ENCODE measurements around the gene CTXN1.

CTXN1 gene

DNA sequence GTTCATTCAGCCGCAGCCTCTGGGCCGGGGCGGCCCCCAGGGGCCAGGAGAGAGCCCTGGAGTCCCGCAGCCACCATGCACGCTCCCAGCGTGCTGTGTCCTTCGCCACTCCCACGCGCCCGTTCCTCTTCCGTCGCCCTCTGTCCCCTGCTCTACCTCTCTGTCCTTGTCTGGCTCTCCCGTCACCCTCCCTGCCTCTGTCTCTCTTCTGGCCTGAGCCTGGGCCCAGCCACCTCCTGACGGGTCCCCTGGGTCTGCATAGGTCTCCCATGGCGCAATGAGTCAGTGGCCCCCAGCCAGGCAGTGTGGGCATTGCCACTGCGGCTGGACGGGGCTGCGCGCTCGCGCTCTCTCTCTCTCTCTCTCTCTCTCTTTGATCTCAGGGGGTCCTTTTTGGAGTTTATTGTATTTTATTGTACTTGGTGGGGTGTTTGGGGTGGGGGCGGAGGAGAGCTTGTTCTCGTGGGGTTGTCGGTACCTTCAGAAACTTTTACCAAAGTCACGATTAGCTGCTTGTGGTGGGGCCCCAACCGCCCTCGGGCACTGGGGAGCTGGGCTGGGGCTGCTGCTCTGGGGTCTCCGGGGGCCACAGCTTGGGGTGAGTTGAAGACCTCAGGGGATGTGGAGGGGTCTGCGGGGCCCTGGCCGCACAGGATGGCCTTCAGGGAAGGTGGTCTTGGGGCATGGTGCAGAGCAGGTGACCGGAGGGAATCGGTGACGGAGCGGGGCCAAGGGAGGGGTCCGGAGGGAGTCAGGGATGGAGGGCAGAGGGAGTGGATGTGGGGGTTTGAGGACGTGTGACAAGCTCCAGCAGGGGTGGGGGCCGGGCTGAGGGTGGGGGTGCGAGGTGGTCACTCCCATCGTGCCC, 13.0 kb downstream of the CTXN1 start:
- DNase-seq, result no peak

DNA sequence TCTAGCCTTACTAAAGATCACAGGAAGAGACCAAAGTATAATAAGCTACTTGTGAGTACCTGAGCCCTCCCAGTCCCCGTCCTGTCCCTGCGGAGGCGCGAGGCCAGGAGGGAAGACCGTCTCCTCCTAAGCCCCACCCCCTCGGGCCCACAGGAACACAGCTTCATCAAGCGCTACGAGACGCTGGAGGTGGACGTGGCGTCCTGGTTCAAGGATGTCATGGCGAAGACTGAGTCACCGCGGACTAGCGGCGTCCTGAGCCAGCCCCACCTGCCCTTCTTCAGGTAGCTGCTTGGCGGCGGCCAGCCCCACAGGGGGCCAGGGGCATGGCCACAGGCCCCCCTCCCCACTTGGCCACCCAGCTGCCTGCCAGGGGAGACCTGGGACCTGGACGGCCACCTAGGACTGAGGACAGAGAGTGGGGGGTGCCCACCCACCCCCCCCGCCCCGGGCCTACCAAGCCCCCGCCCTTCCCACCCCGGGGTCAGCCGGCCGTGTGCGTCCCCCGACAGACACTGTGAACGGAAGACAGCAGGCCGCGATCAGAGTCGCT, 13.7 kb downstream of the CTXN1 start:
- DNase-seq, result no peak

DNA sequence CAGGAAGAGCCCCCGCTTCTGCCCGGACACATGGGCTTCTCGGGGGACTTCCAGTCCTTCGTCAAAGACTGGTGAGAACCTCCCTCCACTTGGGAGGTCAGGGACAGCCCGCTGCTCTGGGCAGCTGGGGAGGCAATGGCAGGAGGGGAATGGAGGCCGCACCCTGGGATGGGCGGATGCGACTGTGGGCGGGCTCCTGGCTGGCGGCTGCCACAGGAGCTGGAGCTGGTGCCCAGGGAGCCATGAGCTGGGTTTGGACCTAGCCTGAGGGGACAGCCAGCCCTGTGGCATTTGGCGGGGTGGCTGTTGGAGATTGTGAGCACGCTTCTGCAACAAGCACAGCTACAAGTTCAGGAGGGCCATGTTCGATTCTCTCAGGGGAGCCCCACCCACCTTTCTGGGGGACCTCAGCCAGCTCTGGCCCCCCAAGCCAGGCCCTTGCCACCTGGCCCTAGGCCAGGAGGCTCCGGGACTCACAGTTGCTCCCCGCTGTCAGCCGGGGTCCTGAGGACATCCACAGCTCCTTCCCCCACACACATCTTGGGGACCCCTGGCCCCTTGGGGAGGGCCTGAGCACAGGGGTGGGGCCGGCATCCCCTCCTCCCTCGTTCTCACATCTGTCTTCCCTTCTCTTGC, 14.3 kb downstream of the CTXN1 start:
- DNase-seq, result no peak

DNA sequence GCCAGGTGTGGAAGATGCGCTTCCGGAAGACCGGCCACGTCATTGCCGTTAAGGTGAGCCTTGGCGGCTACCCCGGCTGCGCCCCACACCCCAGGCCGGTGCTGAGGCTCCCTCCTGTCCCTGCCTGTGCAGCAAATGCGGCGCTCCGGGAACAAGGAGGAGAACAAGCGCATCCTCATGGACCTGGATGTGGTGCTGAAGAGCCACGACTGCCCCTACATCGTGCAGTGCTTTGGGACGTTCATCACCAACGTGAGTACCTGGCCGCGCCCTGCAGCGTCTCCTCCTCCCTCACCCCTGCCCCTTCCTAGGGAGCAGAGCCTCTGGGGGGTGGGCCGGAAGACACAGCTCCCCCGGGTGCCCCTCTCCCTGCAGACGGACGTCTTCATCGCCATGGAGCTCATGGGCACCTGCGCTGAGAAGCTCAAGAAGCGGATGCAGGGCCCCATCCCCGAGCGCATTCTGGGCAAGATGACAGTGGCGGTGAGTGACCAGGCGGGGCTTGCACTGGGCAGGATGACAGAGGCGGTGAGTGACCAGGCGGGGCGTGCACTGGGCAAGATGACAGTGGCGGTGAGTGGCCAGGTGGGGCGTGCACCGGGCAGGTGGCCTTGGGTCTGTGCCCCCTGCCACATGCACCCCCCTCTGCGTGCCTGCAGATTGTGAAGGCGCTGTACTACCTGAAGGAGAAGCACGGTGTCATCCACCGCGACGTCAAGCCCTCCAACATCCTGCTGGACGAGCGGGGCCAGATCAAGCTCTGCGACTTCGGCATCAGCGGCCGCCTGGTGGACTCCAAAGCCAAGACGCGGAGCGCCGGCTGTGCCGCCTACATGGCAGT, 15.4 kb downstream of the CTXN1 start:
- DNase-seq, result no peak

DNA sequence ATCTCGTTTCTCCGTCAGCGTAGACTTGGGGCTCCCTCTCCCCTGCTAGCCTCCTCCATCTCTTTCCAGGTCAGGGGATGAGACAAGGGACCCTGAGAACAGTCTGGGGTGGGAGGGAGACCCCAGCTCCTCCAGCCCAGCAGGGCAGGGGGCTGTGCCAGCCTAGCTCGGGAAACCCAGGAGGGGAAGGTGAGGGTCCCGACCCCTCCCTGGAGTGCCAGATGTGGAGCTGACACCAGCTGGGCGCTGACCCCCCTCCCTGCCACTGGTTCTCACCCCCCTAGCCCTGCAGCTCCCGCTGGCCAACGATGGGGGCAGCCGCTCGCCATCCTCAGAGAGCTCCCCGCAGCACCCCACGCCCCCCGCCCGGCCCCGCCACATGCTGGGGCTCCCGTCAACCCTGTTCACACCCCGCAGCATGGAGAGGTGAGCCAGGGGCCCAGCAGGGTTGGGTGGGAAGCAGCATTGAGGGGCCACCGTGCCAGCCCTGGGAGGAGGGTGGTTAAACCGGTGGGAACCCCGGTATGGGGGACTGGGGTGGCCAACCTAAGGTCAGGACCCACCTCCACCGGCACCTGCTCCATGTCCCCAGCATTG, 16.4 kb downstream of the CTXN1 start:
- no peak for DNase-seq

DNA sequence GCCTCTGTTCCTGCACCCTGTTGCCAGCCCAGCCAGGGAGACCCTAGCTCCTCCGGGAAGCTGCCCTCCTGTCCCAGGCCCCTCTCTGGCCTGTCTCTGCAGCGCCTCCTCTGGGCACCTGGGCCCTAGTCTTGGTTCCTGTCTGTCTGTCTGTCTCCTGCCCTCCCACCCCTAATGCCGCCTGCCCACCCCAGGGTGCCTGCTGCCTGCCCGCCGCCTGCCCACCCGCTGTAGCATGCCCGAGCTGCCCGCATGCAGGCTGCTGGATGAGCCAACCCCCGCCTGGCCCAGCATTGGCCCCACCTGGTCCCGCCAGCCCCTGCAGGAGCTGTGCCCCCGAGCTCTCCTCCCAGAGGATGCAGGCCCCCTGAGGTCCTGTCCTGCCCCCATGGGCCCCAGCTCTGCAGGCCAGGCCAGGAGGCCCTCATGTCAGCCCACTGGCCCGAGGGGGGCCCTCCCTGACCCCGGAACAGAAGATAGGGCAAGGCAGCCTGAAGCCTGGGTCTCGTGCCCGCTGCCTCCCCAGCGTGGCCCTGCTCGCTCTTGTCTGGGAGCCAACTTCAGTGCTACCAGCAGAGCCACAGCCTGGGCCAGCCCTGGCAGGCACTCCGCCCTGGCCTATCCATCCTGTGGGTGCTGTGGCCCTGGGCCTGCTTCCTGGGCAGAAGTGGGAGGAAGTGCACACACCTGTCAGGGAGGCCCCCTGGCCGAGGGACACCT, 17.0 kb downstream of the CTXN1 start:
- no peak for DNase-seq

DNA sequence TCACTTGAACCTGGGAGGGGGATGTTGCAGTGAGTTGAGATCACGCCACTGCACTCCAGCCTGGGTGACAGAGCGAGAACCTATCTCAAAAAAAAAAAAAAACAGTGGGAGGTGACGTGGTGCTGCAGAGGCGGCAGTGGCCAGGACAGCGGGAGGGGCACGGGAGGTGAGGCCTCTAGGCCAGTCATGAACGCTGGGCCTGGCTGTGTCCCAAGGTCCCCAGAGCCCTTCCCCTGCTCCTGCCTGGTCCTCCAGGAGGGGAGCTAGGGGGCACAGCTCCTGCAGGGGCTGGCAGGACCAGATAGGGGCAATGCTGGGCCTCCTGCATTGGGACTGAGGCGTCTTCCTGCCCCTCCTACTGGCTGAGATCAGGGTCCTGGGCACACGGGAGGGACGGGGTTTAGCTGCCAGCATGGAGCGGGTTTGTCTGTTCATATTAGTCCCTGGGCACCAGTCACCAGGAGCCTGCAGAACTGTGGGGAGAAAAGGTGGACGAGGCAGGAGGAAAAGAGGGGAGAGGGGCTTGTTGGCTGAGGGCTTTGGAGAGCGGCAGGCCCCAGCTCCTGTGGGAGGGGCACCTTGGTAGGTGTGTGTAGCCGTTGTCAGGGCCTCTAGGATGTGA, 17.7 kb downstream of the CTXN1 start:
- DNase-seq, result no peak

DNA sequence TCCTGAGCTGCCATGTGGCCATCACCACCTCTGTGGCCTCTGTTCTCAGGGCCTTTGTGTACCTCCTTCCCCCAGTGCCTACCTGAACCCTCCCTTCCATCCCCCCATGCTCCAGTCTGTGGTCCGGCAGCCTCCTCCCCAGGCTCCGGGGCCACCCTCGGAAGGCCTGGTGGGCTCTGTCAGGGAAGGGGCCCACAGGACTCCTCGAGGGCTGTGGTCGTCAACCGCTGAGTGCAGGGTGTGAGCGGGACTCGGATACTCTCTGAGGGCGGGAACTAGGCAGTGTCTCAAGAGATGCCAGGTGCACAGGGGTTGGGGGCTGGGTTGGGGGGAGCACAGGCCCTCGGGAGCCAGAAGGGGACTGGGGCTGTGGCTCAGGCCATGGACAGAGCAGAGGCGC, 18.4 kb downstream of the CTXN1 start:
- no peak for DNase-seq

DNA sequence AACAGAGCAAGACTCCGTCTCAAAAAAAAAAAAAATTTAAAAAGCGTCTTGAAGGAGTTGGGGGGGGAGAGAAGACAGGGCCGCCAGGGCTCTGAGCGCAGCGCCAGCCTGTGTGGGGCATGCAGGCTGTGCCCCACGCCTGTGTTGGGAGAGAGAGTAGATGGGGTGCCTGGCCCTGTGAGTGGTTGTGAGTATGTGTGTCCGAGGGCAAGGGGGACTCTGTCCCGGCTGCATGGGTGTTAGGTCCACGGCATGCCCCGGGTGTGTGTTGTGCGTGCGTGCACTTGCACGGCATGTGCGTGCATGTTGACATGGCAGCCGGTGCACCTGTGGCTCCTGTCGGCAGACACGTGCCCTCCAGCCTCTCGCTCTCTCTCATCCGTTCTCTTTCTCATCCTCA, 18.8 kb downstream of the CTXN1 start:
- no peak for DNase-seq

DNA sequence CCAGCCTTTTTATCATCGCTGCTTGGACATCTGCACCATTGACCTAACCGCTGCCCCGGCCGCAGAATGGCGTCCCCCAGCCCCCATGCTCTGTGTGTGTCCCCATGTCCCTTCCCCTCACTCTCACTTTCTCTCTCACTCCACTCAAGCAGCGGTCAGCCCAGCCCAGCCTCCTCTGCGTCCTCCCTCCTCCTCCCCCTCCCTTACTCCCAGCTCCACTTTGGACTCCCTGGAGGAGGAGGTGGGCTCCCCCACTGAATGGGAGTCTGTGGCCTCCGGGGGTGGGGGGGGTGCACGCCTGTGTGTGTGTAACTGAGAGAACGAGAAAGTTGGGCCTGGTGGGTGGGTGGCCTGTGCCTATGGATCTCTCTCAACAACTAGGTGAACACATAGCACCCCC, 20.1 kb downstream of the CTXN1 start:
- no peak for DNase-seq

DNA sequence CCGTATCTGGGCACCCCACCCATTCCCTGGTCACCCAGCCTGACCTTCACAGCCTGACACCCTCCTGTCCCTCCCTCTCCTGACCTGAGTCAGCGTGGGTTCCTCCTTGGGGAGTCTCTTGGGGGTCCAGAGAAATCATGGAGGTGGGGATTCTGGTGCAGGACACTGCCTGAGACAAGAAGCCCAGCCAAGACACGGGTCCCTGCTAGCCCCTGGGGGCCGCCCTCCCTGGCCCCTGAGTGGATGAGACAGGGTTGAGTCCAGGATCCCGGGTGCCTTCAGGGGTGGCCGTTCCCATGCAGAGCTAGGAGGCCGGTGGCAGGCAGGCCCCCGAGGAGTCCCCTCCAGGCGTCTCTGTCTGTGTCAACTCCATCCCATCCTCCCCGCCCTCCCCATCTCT, 20.7 kb downstream of the CTXN1 start:
- DNase-seq, result no peak

DNA sequence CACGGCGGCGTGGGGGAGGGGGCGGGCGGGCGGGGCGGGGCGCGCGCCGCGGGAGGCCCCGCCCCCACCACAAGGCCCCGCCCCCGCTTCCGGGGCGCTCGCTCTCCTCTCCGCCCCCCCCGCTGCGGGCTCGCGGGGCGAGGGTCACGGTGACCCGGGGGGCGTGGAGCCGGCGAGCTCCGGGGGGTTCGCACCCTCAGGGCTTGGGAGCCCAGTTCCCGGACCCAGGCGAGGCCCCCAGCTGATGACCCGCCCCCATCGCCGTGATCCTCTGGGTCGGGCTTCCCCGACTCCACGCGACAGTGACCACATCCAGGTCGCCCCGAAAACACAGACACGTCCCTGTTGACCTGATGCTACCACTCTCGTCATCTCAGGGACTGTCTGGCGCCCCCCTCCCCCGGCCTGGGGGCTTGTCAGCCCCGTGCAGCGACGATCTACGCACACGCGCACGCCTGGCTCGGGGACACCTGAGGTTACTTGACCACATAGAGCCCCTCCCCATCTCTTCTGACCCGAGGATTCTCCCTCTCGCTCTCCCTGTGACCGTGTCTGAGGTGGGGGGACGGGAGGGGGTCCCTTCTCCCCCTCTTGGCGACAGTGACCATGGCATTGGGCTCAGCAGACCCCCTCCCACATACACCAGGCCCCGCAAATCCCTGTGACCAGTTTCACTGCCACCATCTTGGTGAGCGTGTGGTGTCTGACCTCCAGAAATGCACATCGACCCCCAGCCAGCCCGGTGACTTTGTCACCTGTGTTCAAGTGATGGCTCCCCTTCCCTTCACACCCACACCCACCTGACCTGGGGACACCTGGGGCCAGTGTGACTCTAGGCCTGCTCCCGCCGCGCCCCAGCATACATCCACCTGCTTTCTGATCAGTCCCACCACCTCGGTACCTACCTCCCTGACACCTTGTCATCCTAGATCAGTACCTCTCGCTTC, 21.6 kb downstream of the CTXN1 start:
- DNase-seq, result no peak

DNA sequence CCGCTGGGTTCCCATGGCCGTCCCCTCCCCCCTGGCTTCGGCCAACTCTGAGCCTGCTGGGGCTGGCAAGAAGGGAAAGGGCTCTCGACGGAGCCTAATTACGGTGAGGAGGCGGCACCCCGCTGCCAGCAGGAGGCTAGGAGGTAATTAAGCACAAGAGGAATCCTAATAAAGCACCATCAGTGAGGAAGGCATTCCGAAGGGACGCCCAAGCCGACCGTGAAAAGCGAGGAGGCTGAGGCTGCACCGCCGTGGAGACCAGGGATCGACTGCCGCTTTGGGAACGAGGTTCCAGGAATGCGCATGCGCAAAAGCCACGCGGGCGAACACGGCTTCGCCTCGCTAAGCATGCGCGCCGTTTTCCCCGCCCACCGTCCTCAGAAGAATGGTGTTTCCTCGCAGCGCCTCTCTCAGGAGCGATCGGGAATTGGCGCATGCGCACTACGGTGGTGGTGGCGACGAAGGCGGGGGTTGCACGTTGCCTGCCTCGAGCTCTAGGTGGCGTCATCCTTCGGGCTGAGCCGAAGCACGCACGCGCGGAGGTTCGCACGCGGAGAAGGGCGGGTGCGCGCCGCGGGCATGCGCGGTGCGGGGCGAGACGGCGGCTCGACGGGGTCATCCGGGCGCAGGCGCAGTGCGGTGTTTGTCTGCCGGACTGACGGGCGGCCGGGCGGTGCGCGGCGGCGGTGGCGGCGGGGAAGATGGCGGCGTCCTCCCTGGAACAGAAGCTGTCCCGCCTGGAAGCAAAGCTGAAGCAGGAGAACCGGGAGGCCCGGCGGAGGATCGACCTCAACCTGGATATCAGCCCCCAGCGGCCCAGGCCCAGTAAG, 22.5 kb downstream of the CTXN1 start, which contains the start of gene MAP2K7:
Gene MAP2K7 (plus strand): TSS at position 634 of the 830 bp plus-strand sequence. CDS start 68 bp downstream, at position 702.
- DNase-seq, result peak; percentile 87

DNA sequence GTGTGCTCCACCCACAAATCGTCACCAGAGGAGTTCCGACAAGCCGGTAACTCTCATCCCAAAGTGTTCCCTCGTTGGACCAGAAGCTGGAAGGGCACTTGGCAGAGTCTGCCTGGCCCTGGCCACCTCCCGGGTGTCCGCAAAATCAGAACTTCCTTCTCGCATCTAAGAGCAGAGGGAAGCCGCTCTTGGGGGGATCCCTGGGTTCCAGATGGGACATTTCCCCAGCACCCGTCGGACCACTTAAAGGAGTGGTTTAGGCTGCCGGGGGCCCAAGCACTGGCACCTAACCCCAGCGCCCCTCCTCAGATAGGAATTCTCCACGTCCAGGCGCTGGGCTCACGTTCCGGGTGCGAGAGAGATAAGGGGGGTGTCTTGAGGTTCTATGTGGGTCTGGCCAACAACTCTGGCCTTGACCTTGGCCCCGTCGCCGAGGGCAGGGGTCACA, 23.1 kb downstream of the CTXN1 start:
- no peak for DNase-seq

DNA sequence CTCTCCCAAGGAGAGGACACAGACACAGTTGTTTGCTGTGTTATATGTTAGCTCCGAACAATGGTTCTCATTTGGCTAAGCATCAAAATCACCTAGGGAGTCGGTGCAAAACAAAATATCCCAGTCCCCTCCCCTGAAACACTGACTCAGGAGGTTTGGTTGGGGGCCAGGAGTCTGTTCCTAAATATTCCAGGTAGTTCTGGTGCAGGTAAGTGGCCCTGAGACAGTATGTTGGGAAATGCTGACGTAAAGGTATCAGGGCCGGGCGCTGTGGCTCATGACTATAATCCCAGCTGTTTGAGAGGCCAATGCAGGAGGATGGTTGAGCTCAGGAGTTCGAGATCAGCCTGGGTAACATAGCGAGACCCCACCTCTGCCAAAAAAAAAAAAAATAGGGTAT, 24.6 kb downstream of the CTXN1 start:
- DNase-seq, result no peak

DNA sequence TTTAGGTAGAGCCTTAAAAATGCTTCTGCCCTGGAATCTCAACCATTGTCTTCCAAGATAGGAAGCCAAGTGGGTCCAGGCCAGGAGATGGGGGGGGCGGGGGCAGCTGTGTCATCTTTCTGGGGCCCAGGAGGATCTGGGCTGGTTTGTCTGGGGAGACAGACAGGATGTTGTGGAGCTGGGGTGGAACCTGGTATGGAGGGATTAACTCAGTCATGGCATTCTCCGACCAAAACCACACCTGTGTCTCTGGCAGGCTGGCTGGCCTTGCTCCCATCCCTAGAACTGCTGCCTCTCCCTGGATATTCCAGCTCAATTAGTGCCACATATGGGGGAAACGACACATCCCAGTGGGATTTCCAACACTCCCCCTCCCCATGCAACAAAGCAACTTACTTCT, 25.0 kb downstream of the CTXN1 start:
- DNase-seq, result no peak

DNA sequence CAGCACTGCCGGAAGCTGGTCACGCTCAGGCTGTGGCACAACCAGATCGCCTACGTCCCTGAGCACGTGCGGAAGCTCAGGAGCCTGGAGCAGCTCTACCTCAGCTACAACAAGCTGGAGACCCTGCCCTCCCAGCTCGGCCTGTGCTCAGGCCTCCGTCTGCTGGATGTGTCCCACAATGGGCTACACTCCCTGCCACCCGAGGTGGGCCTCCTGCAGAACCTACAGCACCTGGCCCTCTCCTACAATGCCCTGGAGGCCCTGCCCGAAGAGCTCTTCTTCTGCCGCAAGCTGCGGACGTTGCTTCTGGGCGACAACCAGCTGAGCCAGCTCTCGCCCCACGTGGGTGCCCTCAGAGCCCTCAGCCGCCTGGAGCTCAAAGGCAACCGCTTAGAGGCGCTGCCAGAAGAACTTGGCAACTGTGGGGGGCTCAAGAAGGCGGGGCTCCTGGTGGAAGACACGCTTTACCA, 25.5 kb downstream of the CTXN1 start:
- DNase-seq, result no peak

DNA sequence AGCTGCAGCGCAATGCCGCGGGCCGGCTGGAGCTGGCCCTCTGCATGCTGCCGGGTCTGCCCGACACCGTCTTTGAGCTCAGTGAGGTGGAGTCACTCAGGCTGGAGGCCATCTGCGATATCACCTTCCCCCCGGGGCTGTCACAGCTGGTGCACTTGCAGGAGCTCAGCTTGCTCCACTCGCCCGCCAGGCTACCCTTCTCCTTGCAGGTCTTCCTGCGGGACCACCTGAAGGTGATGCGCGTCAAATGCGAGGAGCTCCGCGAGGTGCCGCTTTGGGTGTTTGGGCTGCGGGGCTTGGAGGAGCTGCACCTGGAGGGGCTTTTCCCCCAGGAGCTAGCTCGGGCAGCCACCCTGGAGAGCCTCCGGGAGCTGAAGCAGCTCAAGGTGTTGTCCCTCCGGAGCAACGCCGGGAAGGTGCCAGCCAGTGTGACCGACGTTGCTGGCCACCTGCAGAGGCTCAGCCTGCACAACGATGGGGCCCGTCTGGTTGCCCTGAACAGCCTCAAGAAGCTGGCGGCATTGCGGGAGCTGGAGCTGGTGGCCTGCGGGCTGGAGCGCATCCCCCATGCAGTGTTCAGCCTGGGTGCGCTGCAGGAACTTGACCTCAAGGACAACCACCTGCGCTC, 26.1 kb downstream of the CTXN1 start:
- no peak for DNase-seq

DNA sequence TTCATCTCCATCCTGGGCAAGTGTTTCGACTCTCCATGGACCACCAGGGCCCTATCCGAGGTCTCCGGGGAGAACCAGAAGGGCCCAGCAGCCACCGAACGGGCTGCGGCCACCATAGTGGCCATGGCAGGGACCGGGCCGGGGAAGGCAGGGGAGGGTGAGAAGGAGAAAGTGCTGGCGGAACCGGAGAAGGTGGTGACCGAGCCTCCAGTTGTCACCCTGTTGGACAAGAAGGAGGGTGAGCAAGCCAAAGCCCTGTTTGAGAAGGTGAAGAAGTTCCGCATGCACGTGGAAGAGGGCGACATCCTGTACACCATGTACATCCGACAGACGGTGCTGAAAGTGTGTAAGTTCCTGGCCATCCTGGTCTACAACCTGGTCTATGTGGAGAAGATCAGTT, 27.0 kb downstream of the CTXN1 start:
- no peak for DNase-seq

All from SIG-M5 (cell line).